MM.1S (cell line): ENCODE data around the gene FNDC11.

ENCODE experiments used
- DNase-seq: peaks from one replicate; pipeline ENCODE4 v3.0.0-alpha.2; 2015
- H2AFZ ChIP-seq: fragments of 300-600 bp; sonication (generic); 2 replicates; pipeline ENCODE4 v1.6.0; 2016; ENCODE audit warnings: antibody characterized with exemption, low read length
- H3F3A ChIP-seq: fragments of 300-600 bp; sonication (generic); 2 replicates; pipeline ENCODE4 v1.6.1; 2016; ENCODE audit warnings: mild to moderate bottlenecking, antibody characterized with exemption, low read length, moderate library complexity, mixed read lengths; ENCODE audit not compliant: insufficient read depth
- H3K27ac ChIP-seq: fragments of 300-600 bp; sonication (generic); 2 replicates; pipeline ENCODE4 v1.5.1; 2016; ENCODE audit warnings: mild to moderate bottlenecking, low read length
- H3K27me3 ChIP-seq: fragments of 300-600 bp; sonication (generic); replicated peaks from 2 replicates; pipeline ENCODE4 v1.6.0; 2016; ENCODE audit warnings: low read length; ENCODE audit not compliant: insufficient read depth
- H3K36me3 ChIP-seq: fragments of 300-600 bp; sonication (generic); replicated peaks from 2 replicates; pipeline ENCODE4 v1.6.1; 2016; ENCODE audit warnings: mild to moderate bottlenecking, low read length, mixed read lengths; ENCODE audit not compliant: insufficient read depth
- H3K4me1 ChIP-seq: fragments of 300-600 bp; sonication (generic); 2 replicates; pipeline ENCODE4 v1.6.1; 2016; ENCODE audit warnings: low read length, mixed read lengths
- H3K4me2 ChIP-seq: fragments of 300-600 bp; sonication (generic); 2 replicates; pipeline ENCODE4 v1.6.0; 2016; ENCODE audit warnings: low read depth, low read length
- H3K4me3 ChIP-seq: fragments of 300-600 bp; sonication (generic); 2 replicates; pipeline ENCODE4 v1.5.1; 2016; ENCODE audit warnings: low read length, mixed read lengths
- H3K79me2 ChIP-seq: fragments of 300-600 bp; sonication (generic); 2 replicates; pipeline ENCODE4 v1.6.1; 2016; ENCODE audit warnings: mixed run types, low read length, mixed read lengths
- H3K9ac ChIP-seq: fragments of 300-600 bp; sonication (generic); 2 replicates; pipeline ENCODE4 v1.6.1; 2016; ENCODE audit warnings: low read length, mixed read lengths
- H3K9me2 ChIP-seq: fragments of 300-600 bp; sonication (generic); replicated peaks from 2 replicates; pipeline ENCODE4 v1.6.1; 2016; ENCODE audit warnings: mild to moderate bottlenecking, low read length, mixed read lengths; ENCODE audit not compliant: insufficient read depth
- H3K9me3 ChIP-seq: fragments of 300-600 bp; sonication (generic); replicated peaks from 2 replicates; pipeline ENCODE4 v1.6.1; 2016; ENCODE audit warnings: mild to moderate bottlenecking, low read length, mixed read lengths; ENCODE audit not compliant: insufficient read depth
- H4K20me1 ChIP-seq: fragments of 300-600 bp; sonication (generic); 2 replicates; pipeline ENCODE4 v1.6.1; 2016; ENCODE audit warnings: mild to moderate bottlenecking, low read length, moderate library complexity, mixed read lengths; ENCODE audit not compliant: insufficient read depth
- CTCF ChIP-seq: fragments of 300-600 bp; sonication (generic); IDR thresholded peaks from 2 replicates; pipeline ENCODE4 v1.5.1; 2016; ENCODE audit warnings: antibody characterized with exemption, low read length, mixed read lengths
- EZH2 ChIP-seq: fragments of 300-600 bp; sonication (generic); optimal IDR thresholded peaks from 2 replicates; pipeline ENCODE3; 2017; ENCODE audit warnings: low read depth, mild to moderate bottlenecking, antibody characterized with exemption, low read length, mixed read lengths
- EZH2phosphoT487 ChIP-seq: fragments of 300-600 bp; sonication (generic); IDR thresholded peaks from 2 replicates; pipeline ENCODE4 v1.6.1; 2018; ENCODE audit warnings: antibody characterized with exemption, low read length

The FNDC11 gene

GRCh38 chr20:63536241-63536977, 17.6 kb upstream of the FNDC11 start:
- DNase-seq = no peak
- Histone ChIP-seq H3K4me3 (no peak overlapping the region), H3K79me2 (no peaks in the 10 kb centered on the region), H3K9ac (no peak overlapping the region), H2AFZ (no peak overlapping the region), H3K9me3 (no peaks in the 10 kb centered on the region), H3K27me3 (peaks cover 45% of the 10 kb centered on the region), H3K4me1 (peaks cover 7% of the 10 kb centered on the region; the same call in 1 of the 2 replicates), H3K27ac (no peak overlapping the region), H3F3A (0 out of 2 replicates have a peak, but pooled peaks cover 4% of the 10 kb centered on the region), H4K20me1 (no peaks in the 10 kb centered on the region), H3K36me3 (no peaks in the 10 kb centered on the region), H3K4me2 (no peak overlapping the region), H3K9me2 (no peaks in the 10 kb centered on the region)
- TF ChIP-seq EZH2phosphoT487 (no peak), EZH2 (no peak), CTCF (no peak)

- Histone ChIP-seq H3K9me2 (no peaks in the 10 kb centered on the region), H3K4me1 (peaks cover 7% of the 10 kb centered on the region; the same call in 1 of the 2 replicates), H4K20me1 (no peaks in the 10 kb centered on the region), H2AFZ (peak within 1 kb of the TSS; percentile 98), H3K36me3 (no peaks in the 10 kb centered on the region), H3K9ac (peak within 1 kb of the TSS; percentile 69; the same call in 1 of the 2 replicates), H3K27ac (peak within 1 kb of the TSS; percentile 61; the same call in 1 of the 2 replicates), H3F3A (0 out of 2 replicates have a peak, but pooled peaks cover 4% of the 10 kb centered on the region), H3K4me3 (peak within 1 kb of the TSS; percentile 65), H3K9me3 (no peaks in the 10 kb centered on the region), H3K79me2 (no peaks in the 10 kb centered on the region), H3K27me3 (peaks cover 47% of the 10 kb centered on the region), H3K4me2 (peak within 1 kb of the TSS; percentile 98)
- TF ChIP-seq EZH2phosphoT487 (no peak), EZH2 (no peak), CTCF (no peak)
- DNase-seq = no peak
Measured at GRCh38 chr20:63536997-63537524, 16.9 kb upstream of the FNDC11 start, which contains the start of gene PTK6. TSS of gene PTK6 (minus strand) at chr20:63537376. CDS start at chr20:63537314, 62 bp downstream.

- no peaks in the 10 kb centered on the region for H3K36me3 ChIP-seq
- H3K79me2 ChIP-seq = no peaks in the 10 kb centered on the region
- H2AFZ ChIP-seq = peak overlapping the region; percentile 98
- H3K9me2 ChIP-seq = no peaks in the 10 kb centered on the region
- peaks cover 48% of the 10 kb centered on the region for H3K27me3 ChIP-seq
- no peaks in the 10 kb centered on the region for H4K20me1 ChIP-seq
- peak overlapping the region; percentile 69; the same call in 1 of the 2 replicates for H3K9ac ChIP-seq
- 0 out of 2 replicates have a peak, but pooled peaks cover 4% of the 10 kb centered on the region for H3F3A ChIP-seq
- peak overlapping the region; percentile 65 for H3K4me3 ChIP-seq
- peak overlapping the region; percentile 61; the same call in 1 of the 2 replicates for H3K27ac ChIP-seq
- peaks cover 7% of the 10 kb centered on the region; the same call in 1 of the 2 replicates for H3K4me1 ChIP-seq
- H3K4me2 ChIP-seq = peak overlapping the region; percentile 98
- peak; percentile 96 for DNase-seq
- peak; percentile 87 for TF ChIP-seq CTCF
- TF ChIP-seq EZH2phosphoT487 = no peak
- no peak for TF ChIP-seq EZH2
- no peaks in the 10 kb centered on the region for H3K9me3 ChIP-seq
Measured at GRCh38 chr20:63537525-63538203, 16.3 kb upstream of the FNDC11 start.
